ENCODE results near the gene SMIM21. TPM values are rescaled to one million over a fixed set of nuclear protein-coding genes. Genes with fewer than 3 reads are reported as not detected.

The SMIM21 gene
- polyA plus RNA-seq, 1 donor (not counting 4 experiments of a cell fraction or from before 2014, with no cell fraction given), result not detected

DNA sequence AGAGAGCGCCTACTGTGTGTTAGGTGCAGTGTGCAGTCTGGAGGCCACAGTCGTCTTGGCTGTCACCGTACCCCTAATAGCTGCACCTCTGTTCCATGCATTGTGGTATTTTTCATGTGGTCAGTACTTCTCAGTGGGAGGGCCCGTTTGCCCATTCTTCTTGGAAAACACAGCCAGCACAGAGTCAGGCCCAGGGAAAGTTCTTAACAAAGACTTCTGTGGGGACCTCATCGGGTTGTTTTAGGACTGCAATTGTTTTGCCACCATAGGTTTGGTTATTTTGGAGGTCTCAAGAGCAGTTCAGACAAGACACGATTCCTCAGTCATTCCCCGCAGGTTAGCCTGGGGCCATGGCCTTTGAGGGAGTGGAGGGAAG lies 62.3 kb downstream of the SMIM21 start:
- FAIRE-seq (no peak), DNase-seq (ENCODE audit: low read depth, low spot score) (no peak)
- Histone ChIP-seq H3K4me1 (ENCODE audit: control insufficient read depth, extremely low read depth, insufficient read depth, low read length) (no peaks in the 10 kb centered on the region), H4K20me1 (ENCODE audit: control insufficient read depth, extremely low read depth, insufficient read depth, low read length) (no peaks in the 10 kb centered on the region), H3K79me2 (ENCODE audit: control insufficient read depth, insufficient read depth, low read length) (no peaks in the 10 kb centered on the region), H3K27me3 (ENCODE audit: control insufficient read depth, extremely low read depth, insufficient read depth, low read length) (no peaks in the 10 kb centered on the region), H3K4me2 (ENCODE audit: control insufficient read depth, extremely low read depth, insufficient read depth, low read depth, low read length) (no peak overlapping the region), H3K9me3 (ENCODE audit: control insufficient read depth, low read depth, low read length) (peaks cover 2% of the 10 kb centered on the region), H3K9ac (ENCODE audit: control insufficient read depth, extremely low read depth, insufficient read depth, low read length) (no peak overlapping the region), H2AFZ (ENCODE audit: control insufficient read depth, low read length) (no peak overlapping the region), H3K4me3 (ENCODE audit: control insufficient read depth in 2 of 3, extremely low read depth in 1 of 3, insufficient read depth in 2 of 3, low read depth in 1 of 3, low read length in 3 of 3) (no peak overlapping the region), H3K27ac (ENCODE audit: control insufficient read depth, insufficient read depth, low read length) (no peak overlapping the region), H3K9me1 (ENCODE audit: control insufficient read depth, extremely low read depth, insufficient read depth, low read length) (no peaks in the 10 kb centered on the region), H3K36me3 (ENCODE audit: control insufficient read depth in 2 of 2, extremely low read depth in 1 of 2, insufficient read depth in 2 of 2, low read length in 2 of 2) (no peaks in the 10 kb centered on the region)
- TF ChIP-seq EZH2 (IDR thresholded peaks at IDR 0.05; ENCODE audit: low read length), result no peak
- TF ChIP-seq, protein P1, sequence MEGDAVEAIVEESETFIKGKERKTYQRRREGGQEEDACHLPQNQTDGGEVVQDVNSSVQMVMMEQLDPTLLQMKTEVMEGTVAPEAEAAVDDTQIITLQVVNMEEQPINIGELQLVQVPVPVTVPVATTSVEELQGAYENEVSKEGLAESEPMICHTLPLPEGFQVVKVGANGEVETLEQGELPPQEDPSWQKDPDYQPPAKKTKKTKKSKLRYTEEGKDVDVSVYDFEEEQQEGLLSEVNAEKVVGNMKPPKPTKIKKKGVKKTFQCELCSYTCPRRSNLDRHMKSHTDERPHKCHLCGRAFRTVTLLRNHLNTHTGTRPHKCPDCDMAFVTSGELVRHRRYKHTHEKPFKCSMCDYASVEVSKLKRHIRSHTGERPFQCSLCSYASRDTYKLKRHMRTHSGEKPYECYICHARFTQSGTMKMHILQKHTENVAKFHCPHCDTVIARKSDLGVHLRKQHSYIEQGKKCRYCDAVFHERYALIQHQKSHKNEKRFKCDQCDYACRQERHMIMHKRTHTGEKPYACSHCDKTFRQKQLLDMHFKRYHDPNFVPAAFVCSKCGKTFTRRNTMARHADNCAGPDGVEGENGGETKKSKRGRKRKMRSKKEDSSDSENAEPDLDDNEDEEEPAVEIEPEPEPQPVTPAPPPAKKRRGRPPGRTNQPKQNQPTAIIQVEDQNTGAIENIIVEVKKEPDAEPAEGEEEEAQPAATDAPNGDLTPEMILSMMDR (optimal IDR thresholded peaks at IDR 0.05 in 1 of 3, IDR thresholded peaks at IDR 0.05 in 1 of 3, conservative IDR thresholded peaks at IDR 0.05 in 1 of 3; ENCODE audit: extremely low read depth in 1 of 3, insufficient read depth in 2 of 3, low read length in 3 of 3), result no peak
- dilution Hi-C loops (cut with MboI; ENCODE audit: extremely low pct_ligation_motif_present, low sequenced_read_pairs), result no loop called here

DNA sequence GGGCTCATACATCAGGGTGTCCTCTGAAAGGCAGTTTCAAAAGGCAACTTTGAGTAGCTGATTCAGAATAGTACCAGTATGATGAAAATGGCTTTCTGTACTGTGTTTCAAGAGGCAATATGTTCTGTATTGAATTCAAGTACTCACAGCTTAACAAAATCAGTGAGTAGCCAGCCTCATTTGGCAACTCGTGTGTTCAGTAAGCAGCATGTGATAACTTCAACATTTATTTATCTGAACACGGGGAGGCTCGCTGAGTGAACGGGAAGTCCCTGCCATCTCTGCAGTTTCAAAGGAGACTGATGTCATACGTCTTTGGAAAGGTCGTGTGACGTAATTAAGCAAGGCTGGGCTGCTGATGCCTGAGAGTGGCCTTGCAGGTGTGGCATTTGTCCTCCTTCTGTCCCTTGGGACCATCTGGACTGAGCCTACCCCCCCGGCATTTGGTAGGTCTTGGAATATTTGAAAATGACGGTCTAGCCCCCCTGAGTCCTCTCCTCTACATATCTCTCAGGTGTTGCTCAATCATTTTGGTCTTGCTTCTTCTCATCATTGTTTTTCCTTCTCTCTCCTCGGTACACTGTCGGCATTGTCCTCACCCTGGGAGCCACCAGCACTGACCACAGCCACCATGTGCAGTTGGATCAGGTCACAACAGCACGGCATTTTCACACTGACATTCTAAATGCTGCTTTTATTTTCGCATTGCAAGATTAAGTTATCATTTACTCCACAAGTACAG lies 62.8 kb downstream of the SMIM21 start:
- TF ChIP-seq, protein P1 (optimal IDR thresholded peaks at IDR 0.05 in 1 of 3, IDR thresholded peaks at IDR 0.05 in 1 of 3, conservative IDR thresholded peaks at IDR 0.05 in 1 of 3; ENCODE audit: extremely low read depth in 1 of 3, insufficient read depth in 2 of 3, low read length in 3 of 3), result no peak
- TF ChIP-seq EZH2 (IDR thresholded peaks at IDR 0.05; ENCODE audit: low read length), result no peak
- no peak overlapping the region for H2AFZ ChIP-seq (ENCODE audit: control insufficient read depth, low read length)

More for the DNA sequence above, 62.8 kb downstream of the SMIM21 start:
- Histone ChIP-seq H3K9ac (ENCODE audit: control insufficient read depth, extremely low read depth, insufficient read depth, low read length) (no peak overlapping the region), H3K9me3 (ENCODE audit: control insufficient read depth, low read depth, low read length) (peaks cover 2% of the 10 kb centered on the region), H4K20me1 (ENCODE audit: control insufficient read depth, extremely low read depth, insufficient read depth, low read length) (no peaks in the 10 kb centered on the region), H3K36me3 (ENCODE audit: control insufficient read depth in 2 of 2, extremely low read depth in 1 of 2, insufficient read depth in 2 of 2, low read length in 2 of 2) (no peaks in the 10 kb centered on the region), H3K4me3 (ENCODE audit: control insufficient read depth in 2 of 3, extremely low read depth in 1 of 3, insufficient read depth in 2 of 3, low read depth in 1 of 3, low read length in 3 of 3) (no peak overlapping the region), H3K4me1 (ENCODE audit: control insufficient read depth, extremely low read depth, insufficient read depth, low read length) (no peaks in the 10 kb centered on the region), H3K4me2 (ENCODE audit: control insufficient read depth, extremely low read depth, insufficient read depth, low read depth, low read length) (no peak overlapping the region), H3K9me1 (ENCODE audit: control insufficient read depth, extremely low read depth, insufficient read depth, low read length) (no peaks in the 10 kb centered on the region), H3K27ac (ENCODE audit: control insufficient read depth, insufficient read depth, low read length) (no peak overlapping the region), H3K79me2 (ENCODE audit: control insufficient read depth, insufficient read depth, low read length) (no peaks in the 10 kb centered on the region), H3K27me3 (ENCODE audit: control insufficient read depth, extremely low read depth, insufficient read depth, low read length) (no peaks in the 10 kb centered on the region)
- FAIRE-seq, result no peak
- dilution Hi-C loops (cut with MboI; ENCODE audit: extremely low pct_ligation_motif_present, low sequenced_read_pairs), result no loop called here
- no peak for DNase-seq (ENCODE audit: low read depth, low spot score)
